HepG2 (cell line): Measurements from ENCODE around the gene ARFGAP1. TPM values are rescaled to one million over a fixed set of nuclear protein-coding genes. Genes with fewer than 3 reads are reported as not detected.

Experiments
- ATAC-seq: fragments of 200-7000 bp; cut with Tn5 transposase; 3 replicates; pipeline ENCODE4 v1.9.1; 2020; ENCODE audit warnings: mild to moderate bottlenecking, moderate library complexity
- BruUV-seq: library from RNA; stranded (reverse); fragments of 400-500 nt; replicated peaks from 2 replicates; lab custom pipeline; 2021; lab: Mats Ljungman, UMichigan
- CTCF ChIA-PET: fragments of 300-600 bp; formaldehyde crosslinking; extraction: SDS; loops from one replicate; lab custom pipeline; 2021; ENCODE audit warnings: low total read pairs, inconsistent platforms, low intra/inter-chr PET ratio; lab: Yijun Ruan, JAX
- POLR2A ChIA-PET: fragments of 350-600 bp; sonication (Branson Sonifier 250); formaldehyde crosslinking; loops from one replicate; lab custom pipeline; 2020; ENCODE audit warnings: antibody characterized with exemption, inconsistent platforms; lab: Yijun Ruan, JAX
- DNase-seq: peaks from one replicate; pipeline ENCODE4 v3.0.0-alpha.2; 2015; ENCODE audit warnings: low spot score
- FAIRE-seq: peaks from 3 replicates; lab custom pipeline; 2011; peaks lifted over from hg19 to GRCh38; lab: Jason Lieb, UNC
- H2AFZ ChIP-seq: one replicate; pipeline ENCODE4 v1.6.1; 2011; ENCODE audit warnings: low read length, inconsistent platforms
- H3K27ac ChIP-seq: fragments of 300-600 bp; 3 replicates; pipeline ENCODE4 v1.8.0; 2011; ENCODE audit warnings: mixed run types, mild to moderate bottlenecking, mixed read lengths, low read length, inconsistent platforms; ENCODE audit not compliant: insufficient read depth; ENCODE audit errors: extremely low read length
- H3K27me3 ChIP-seq, 2 experiments: fragments of 200-600 bp in 1 of 2; 2 replicates in 1 of 2; 3 replicates in 1 of 2; pipeline versions ENCODE4 v1.6.0 to v1.8.0; 2011; ENCODE audit warnings: low read length in 2 of 2, mild to moderate bottlenecking in 2 of 2, moderate library complexity in 2 of 2, inconsistent platforms in 1 of 2; ENCODE audit not compliant: insufficient read depth in 2 of 2, control insufficient read depth in 1 of 2
- H3K36me3 ChIP-seq, 2 experiments: fragments of 200-600 bp in 1 of 2; replicated peaks in 1 of 2; 2 replicates in 1 of 2; 3 replicates in 1 of 2; pipeline versions ENCODE4 v1.5.1 to v1.8.0; 2011; ENCODE audit warnings: low read length in 2 of 2, inconsistent platforms in 1 of 2; ENCODE audit not compliant: insufficient read depth in 2 of 2, control insufficient read depth in 1 of 2
- H3K4me1 ChIP-seq: 2 replicates; pipeline ENCODE4 v1.5.1; 2012; ENCODE audit warnings: low read length, inconsistent platforms; ENCODE audit not compliant: insufficient read depth
- H3K4me2 ChIP-seq: 2 replicates; pipeline ENCODE4 v1.6.0; 2011; ENCODE audit warnings: low read depth, low read length, inconsistent platforms
- H3K4me3 ChIP-seq, 3 experiments: fragments of 200-600 bp in 1 of 3; sonication (generic), shearing (Covaris generic) in 1 of 3; replicated peaks in 1 of 3; 2 replicates each; pipeline ENCODE4 v1.5.1; 2011 to 2016; ENCODE audit warnings: low read length in 3 of 3, inconsistent platforms in 2 of 3, low read depth in 2 of 3, mild to moderate bottlenecking in 2 of 3, control low read depth in 1 of 3, mixed read lengths in 1 of 3; ENCODE audit not compliant: insufficient read depth in 1 of 3
- H3K79me2 ChIP-seq: one replicate; pipeline ENCODE4 v1.6.1; 2011; ENCODE audit warnings: low read length, inconsistent platforms; ENCODE audit not compliant: insufficient read depth
- H3K9ac ChIP-seq: 2 replicates; pipeline ENCODE4 v1.6.0; 2011; ENCODE audit warnings: mild to moderate bottlenecking, low read depth, low read length, inconsistent platforms; ENCODE audit not compliant: insufficient read depth
- H3K9me3 ChIP-seq: 2 replicates; pipeline ENCODE4 v1.5.1; 2012; ENCODE audit warnings: mild to moderate bottlenecking, low read length
- H4K20me1 ChIP-seq: 2 replicates; pipeline ENCODE4 v1.6.0; 2011; ENCODE audit warnings: inconsistent platforms, mild to moderate bottlenecking, low read length, moderate library complexity; ENCODE audit not compliant: insufficient read depth
- AGO2 ChIP-seq: fragments of 200-400 bp; formaldehyde crosslinking; optimal IDR thresholded peaks from 2 replicates; pipeline ENCODE3; 2017; ENCODE audit warnings: mild to moderate bottlenecking, low read depth, low read length, moderate library complexity
- AHR ChIP-seq: IDR thresholded peaks from 2 replicates; pipeline ENCODE4 v1.6.1; 2018; ENCODE audit warnings: missing genetic modification reagents, missing compliant biosample characterization
- CBX5 ChIP-seq: sonication (generic); formaldehyde crosslinking; IDR thresholded peaks from 2 replicates; pipeline ENCODE4 v1.4.0; 2020; ENCODE audit warnings: missing genetic modification reagents, borderline replicate concordance
- CEBPB ChIP-seq: IDR thresholded peaks from 2 replicates; pipeline ENCODE4 v1.6.1; 2011; ENCODE audit warnings: low read depth, low read length, improper control_type of control experiment, borderline replicate concordance
- CHCHD3 ChIP-seq: sonication (generic); formaldehyde crosslinking; IDR thresholded peaks from 2 replicates; pipeline ENCODE4 v1.8.0; 2022; ENCODE audit warnings: mild to moderate bottlenecking, missing genetic modification reagents, moderate library complexity
- DNMT1 ChIP-seq: sonication (generic); formaldehyde crosslinking; IDR thresholded peaks from 2 replicates; pipeline ENCODE4 v1.5.1; 2020; ENCODE audit warnings: mild to moderate bottlenecking, missing genetic modification reagents
- HNRNPUL1 ChIP-seq: fragments of 200-400 bp; formaldehyde crosslinking; IDR thresholded peaks from 2 replicates; pipeline ENCODE4 v1.6.1; 2017; ENCODE audit warnings: low read depth, mild to moderate bottlenecking, low read length, moderate library complexity
- KDM2A ChIP-seq: sonication (generic); formaldehyde crosslinking; IDR thresholded peaks from 2 replicates; pipeline ENCODE4 v1.4.0; 2020; ENCODE audit warnings: low read depth, missing genetic modification reagents, borderline replicate concordance
- KLF13 ChIP-seq: sonication (generic); formaldehyde crosslinking; IDR thresholded peaks from 2 replicates; pipeline ENCODE4 v1.4.0; 2020; ENCODE audit warnings: mild to moderate bottlenecking, missing genetic modification reagents
- MIXL1 ChIP-seq: IDR thresholded peaks from 2 replicates; pipeline ENCODE4 v1.6.1; 2016
- NCOR1 ChIP-seq: fragments of 200-600 bp; sonication (generic); IDR thresholded peaks from 2 replicates; pipeline ENCODE4 v1.7.0; 2017; ENCODE audit warnings: antibody characterized with exemption, low read length, borderline replicate concordance
- REXO4 ChIP-seq: sonication (generic); formaldehyde crosslinking; IDR thresholded peaks from 2 replicates; pipeline ENCODE4 v1.8.0; 2022; ENCODE audit warnings: missing genetic modification reagents, mild to moderate bottlenecking, borderline replicate concordance
- ZC3H13 ChIP-seq: sonication (generic); formaldehyde crosslinking; IDR thresholded peaks from 2 replicates; pipeline ENCODE4 v1.8.1; 2023; ENCODE audit warnings: mild to moderate bottlenecking, missing genetic modification reagents, moderate library complexity
- ZFY ChIP-seq: sonication (generic); formaldehyde crosslinking; IDR thresholded peaks from 2 replicates; pipeline ENCODE4 v1.4.0; 2020; ENCODE audit warnings: missing genetic modification reagents
- ZNF24 ChIP-seq: fragments of 450-650 bp; IDR thresholded peaks from 2 replicates; pipeline ENCODE4 v1.6.1; 2017; ENCODE audit warnings: antibody characterized with exemption, mild to moderate bottlenecking
- ZNF335 ChIP-seq: sonication (generic); formaldehyde crosslinking; IDR thresholded peaks from 2 replicates; pipeline ENCODE4 v1.4.0; 2020; ENCODE audit warnings: missing genetic modification reagents
- ZNF441 ChIP-seq: sonication (generic); formaldehyde crosslinking; IDR thresholded peaks from 2 replicates; pipeline ENCODE4 v1.7.0; 2021; ENCODE audit warnings: missing genetic modification reagents, borderline replicate concordance
- ZNF615 ChIP-seq: sonication (generic); formaldehyde crosslinking; IDR thresholded peaks from 2 replicates; pipeline ENCODE4 v1.5.0; 2020; ENCODE audit warnings: mild to moderate bottlenecking, missing genetic modification reagents, borderline replicate concordance
- ZNF749 ChIP-seq: sonication (generic); formaldehyde crosslinking; IDR thresholded peaks from 2 replicates; pipeline ENCODE4 v1.8.0; 2022; ENCODE audit warnings: mild to moderate bottlenecking, missing genetic modification reagents, moderate library complexity, borderline replicate concordance
- ZSCAN29 ChIP-seq: sonication (generic); formaldehyde crosslinking; conservative IDR thresholded peaks from 2 replicates; pipeline ENCODE4 v1.4.0; 2020; ENCODE audit warnings: mild to moderate bottlenecking, missing genetic modification reagents
- WGBS: methylation state at CpG from one replicate; pipeline ENCODE4 v1.1.6; 2017; ENCODE audit warnings: low lambda C conversion rate; 5-methylcytosine and 5-hydroxymethylcytosine counted together
- in situ Hi-C: cut with HindIII; loops from 2 replicates; pipeline ENCODE4 v1.10.0; 2017; ENCODE audit warnings: low pct_unique_long_range_greater_than_20kb; ENCODE audit not compliant: extremely low pct_ligation_motif_present
- intact Hi-C: fragments of 100-400 bp; cut with micrococcal nuclease; formaldehyde crosslinking; loops from one replicate; pipeline ENCODE4 v1.10.0; 2022; ENCODE audit not compliant: unreplicated experiment
- polyA plus RNA-seq, 8 experiments: library from polyadenylated mRNA; depleted of rRNA in 3 of 8; stranded (reverse) in 7 of 8; unstranded in 1 of 8; fragments of >200 nt; fragmentation: Illumina TruSeq in 4 of 8; extraction: Trizol in 4 of 8; gene quantifications; 2 replicates each; pipeline versions ENCODE4 v1.2.1 to v1.2.3, GENCODE V29; 2011 to 2016; ENCODE audit warnings: low read depth in 4 of 8, missing spikeins in 1 of 8, mixed read lengths in 1 of 8; ENCODE audit not compliant: insufficient read depth in 1 of 8
- total RNA-seq, 5 experiments: library from RNA; depleted of rRNA; stranded (reverse); fragments of >200 nt; fragmentation: Illumina TruSeq; extraction: Trizol; gene quantifications; 2 replicates each; pipeline ENCODE4 v1.2.3, GENCODE V29; 2016; ENCODE audit warnings: low read depth in 1 of 5

Gene ARFGAP1
- total and polyA plus RNA-seq, 2 of the 13 experiments (the other 11 are each of a cell fraction or from before 2014, with no cell fraction given): 132 TPM

- TF ChIP-seq AHR (CRISPR knock-in tag) (peak; percentile 35; the same call in 1 of the 2 replicates), ZSCAN29 (no peak), ZFY (no peak), MIXL1 (CRISPR knock-in tag) (no peak), ZNF335 (CRISPR knock-in tag) (no peak), ZNF441 (CRISPR knock-in tag) (no peak), ZNF615 (CRISPR knock-in tag) (no peak), ZNF24 (no peak), ZNF749 (CRISPR knock-in tag) (no peak), CBX5 (no peak), NCOR1 (no peak), REXO4 (no peak)
Observed at GRCh38 chr20:63291811-63292210, 19.2 kb downstream of the ARFGAP1 start (continued).

GRCh38 chr20:63292292-63292701 is 19.7 kb downstream of the ARFGAP1 start:
- POLR2A ChIA-PET: interaction anchor here (1.0 kb wide), 1 partner anchor 20 kb away, joined by 4 read pairs; the partner anchor contains the start of gene ARFGAP1
- in situ Hi-C loops: no loop called here
- DNase-seq: no peak
- WGBS: 39% methylated on average over 15 of the region's 16 CpGs
- peak; percentile 74 for TF ChIP-seq CEBPB
- TF ChIP-seq DNMT1 (CRISPR knock-in tag): 0 out of 2 replicates have a peak, but pooled peaks have one; percentile 58
- TF ChIP-seq AGO2: peak; percentile 25
- TF ChIP-seq MIXL1 (CRISPR knock-in tag): no peak
- peak; percentile 30; the same call in 1 of the 2 replicates for TF ChIP-seq ZC3H13 (CRISPR knock-in tag)
- TF ChIP-seq KLF13 (CRISPR knock-in tag): no peak
- TF ChIP-seq KDM2A: peak; percentile 10; the same call in 1 of the 2 replicates
- TF ChIP-seq CHCHD3 (CRISPR knock-in tag): 0 out of 2 replicates have a peak, but pooled peaks have one; percentile 59
- no peak for TF ChIP-seq HNRNPUL1
- TF ChIP-seq, all 625 proteins: peak for 6
- H3K4me2 ChIP-seq: no peak overlapping the region
- no peak overlapping the region for H3K9ac ChIP-seq
- CTCF ChIA-PET: no interaction called here
- H3K79me2 ChIP-seq: no peaks in the 10 kb centered on the region
- peaks cover 12% of the 10 kb centered on the region; the same call in 1 of the 2 replicates for H4K20me1 ChIP-seq
- peak; percentile 6 for ATAC-seq
- peaks cover 16 to 51% of the 10 kb centered on the region in 2 experiments; a peak in 4 of 5 replicates for H3K27me3 ChIP-seq
- no peak overlapping the region for H3K27ac ChIP-seq
- H2AFZ ChIP-seq: no peak overlapping the region
- no peak overlapping the region for H3K4me3 ChIP-seq
- no TSS peak for BruUV-seq
- H3K4me1 ChIP-seq: peaks cover 15% of the 10 kb centered on the region
- no peak for FAIRE-seq
- H3K36me3 ChIP-seq: peaks cover 11% of the 10 kb centered on the region in 2 experiments; a peak in 3 of 5 replicates
- intact Hi-C loops: loop anchor here (5.0 kb wide), 2 partner anchors 70 to 110 kb away; no protein-coding TSS in a partner anchor
- H3K9me3 ChIP-seq: no peaks in the 10 kb centered on the region
